Measurements from ENCODE around the gene MTARC2. TPM values are rescaled to one million over a fixed set of nuclear protein-coding genes. Genes with fewer than 3 reads are reported as not detected.

The MTARC2 gene
- total RNA-seq, 1 donor from 2014 or later: 25.6 TPM

- Mint-ChIP-seq H3K9me3 (ENCODE audit: unreplicated experiment) (no peaks in the 10 kb centered on the region), H3K27me3 (ENCODE audit: unreplicated experiment) (no peaks in the 10 kb centered on the region), H3K4me3 (ENCODE audit: unreplicated experiment) (no peak overlapping the region), H3K27ac (ENCODE audit: unreplicated experiment) (no peak overlapping the region), H3K36me3 (ENCODE audit: unreplicated experiment) (no peaks in the 10 kb centered on the region), H3K4me1 (ENCODE audit: unreplicated experiment) (peaks cover 10% of the 10 kb centered on the region)
- DNase-seq (ENCODE audit: extremely low spot score, unreplicated experiment): no peak
- TF ChIP-seq CTCF (IDR thresholded peaks at IDR 0.05): no peak
Measured at GRCh38 chr1:220788900-220789299, 40.8 kb downstream of the MTARC2 start.

GRCh38 chr1:220789532-220790147, 41.5 kb downstream of the MTARC2 start:
- TF ChIP-seq CTCF (IDR thresholded peaks at IDR 0.05): no peak
- no peak overlapping the region for H3K27ac Mint-ChIP-seq (ENCODE audit: unreplicated experiment)
- no peak for DNase-seq (ENCODE audit: extremely low spot score, unreplicated experiment)
- no peaks in the 10 kb centered on the region for H3K27me3 Mint-ChIP-seq (ENCODE audit: unreplicated experiment)
- H3K36me3 Mint-ChIP-seq (ENCODE audit: unreplicated experiment): no peaks in the 10 kb centered on the region
- peaks cover 10% of the 10 kb centered on the region for H3K4me1 Mint-ChIP-seq (ENCODE audit: unreplicated experiment)
- H3K4me3 Mint-ChIP-seq (ENCODE audit: unreplicated experiment): no peak overlapping the region
- no peaks in the 10 kb centered on the region for H3K9me3 Mint-ChIP-seq (ENCODE audit: unreplicated experiment)

GRCh38 chr1:220791285-220791684, 43.2 kb downstream of the MTARC2 start:
- H3K4me3 Mint-ChIP-seq (ENCODE audit: unreplicated experiment): no peak overlapping the region
- no peaks in the 10 kb centered on the region for H3K9me3 Mint-ChIP-seq (ENCODE audit: unreplicated experiment)
- no peak overlapping the region for H3K27ac Mint-ChIP-seq (ENCODE audit: unreplicated experiment)
- TF ChIP-seq CTCF (IDR thresholded peaks at IDR 0.05): no peak
- no peaks in the 10 kb centered on the region for H3K36me3 Mint-ChIP-seq (ENCODE audit: unreplicated experiment)
- H3K27me3 Mint-ChIP-seq (ENCODE audit: unreplicated experiment): no peaks in the 10 kb centered on the region
- DNase-seq (ENCODE audit: extremely low spot score, unreplicated experiment): peak; percentile 42
- H3K4me1 Mint-ChIP-seq (ENCODE audit: unreplicated experiment): peaks cover 8% of the 10 kb centered on the region

GRCh38 chr1:220791956-220792355, 43.8 kb downstream of the MTARC2 start:
- DNase-seq (ENCODE audit: extremely low spot score, unreplicated experiment): no peak
- H3K27me3 Mint-ChIP-seq (ENCODE audit: unreplicated experiment): no peaks in the 10 kb centered on the region
- H3K9me3 Mint-ChIP-seq (ENCODE audit: unreplicated experiment): no peaks in the 10 kb centered on the region
- H3K27ac Mint-ChIP-seq (ENCODE audit: unreplicated experiment): no peak overlapping the region
- H3K4me3 Mint-ChIP-seq (ENCODE audit: unreplicated experiment): no peak overlapping the region
- no peaks in the 10 kb centered on the region for H3K36me3 Mint-ChIP-seq (ENCODE audit: unreplicated experiment)
- TF ChIP-seq CTCF (IDR thresholded peaks at IDR 0.05): no peak
- H3K4me1 Mint-ChIP-seq (ENCODE audit: unreplicated experiment): peaks cover 4% of the 10 kb centered on the region

GRCh38 chr1:220796530-220796929, 48.4 kb downstream of the MTARC2 start:
- peak; percentile 66 for DNase-seq (ENCODE audit: extremely low spot score, unreplicated experiment)
- Mint-ChIP-seq H3K27ac (ENCODE audit: unreplicated experiment) (no peak overlapping the region), H3K36me3 (ENCODE audit: unreplicated experiment) (no peaks in the 10 kb centered on the region), H3K4me3 (ENCODE audit: unreplicated experiment) (no peak overlapping the region), H3K27me3 (ENCODE audit: unreplicated experiment) (no peaks in the 10 kb centered on the region), H3K4me1 (ENCODE audit: unreplicated experiment) (no peaks in the 10 kb centered on the region), H3K9me3 (ENCODE audit: unreplicated experiment) (no peaks in the 10 kb centered on the region)
- TF ChIP-seq CTCF (IDR thresholded peaks at IDR 0.05): no peak
